H1 (cell line): ENCODE results near the gene BARHL1. TPM values are rescaled to one million over a fixed set of nuclear protein-coding genes. Genes with fewer than 3 reads are reported as not detected.

Source experiments
- CBX8 ChIP-seq: fragments of 300-800, 300-1000 bp; sonication (generic); IDR thresholded peaks from 2 replicates; pipeline ENCODE4 v1.7.1; 2016; ENCODE audit warnings: low read depth, low read length, borderline replicate concordance
- CHD7 ChIP-seq: fragments of 300-600 bp; sonication (generic); IDR thresholded peaks from 2 replicates; pipeline ENCODE4 v1.7.1; 2012; ENCODE audit warnings: low read length, moderate library complexity, mild to moderate bottlenecking, inconsistent platforms; ENCODE audit not compliant: insufficient replicate concordance
- HDAC2 ChIP-seq, 2 experiments: fragments of 300-600 bp in 1 of 2; sonication (generic) in 1 of 2; IDR thresholded peaks; 2 replicates each; pipeline ENCODE4 v1.6.1; 2011 to 2012; ENCODE audit warnings: low read depth in 2 of 2, low read length in 2 of 2, mild to moderate bottlenecking in 2 of 2, moderate library complexity in 2 of 2, borderline replicate concordance in 1 of 2, inconsistent platforms in 1 of 2
- HDAC6 ChIP-seq: IDR thresholded peaks from one replicate; pipeline ENCODE4 v1.7.1; 2012; ENCODE audit warnings: low read depth, mild to moderate bottlenecking, inconsistent platforms, low read length, moderate library complexity
- KDM1A ChIP-seq: fragments of 200-600, 300-600 bp; sonication (generic); IDR thresholded peaks from 2 replicates; pipeline ENCODE4 v1.7.1; 2016; ENCODE audit warnings: mild to moderate bottlenecking, low read length, borderline replicate concordance
- PHF8 ChIP-seq: fragments of 200-600 bp; sonication (generic); conservative IDR thresholded peaks from 2 replicates; pipeline ENCODE4 v1.7.1; 2012; ENCODE audit warnings: low read depth, mild to moderate bottlenecking, inconsistent platforms, low read length, moderate library complexity
- POU5F1 ChIP-seq: IDR thresholded peaks from 2 replicates; pipeline ENCODE4 v1.6.1; 2011; ENCODE audit warnings: low read depth, mild to moderate bottlenecking, low read length, moderate library complexity
- SP1 ChIP-seq: IDR thresholded peaks from 2 replicates; pipeline ENCODE4 v1.6.1; 2011; ENCODE audit warnings: low read depth, low read length
- SP4 ChIP-seq: IDR thresholded peaks from 2 replicates; pipeline ENCODE4 v1.6.1; 2012; ENCODE audit warnings: low read length, inconsistent platforms
- TAF7 ChIP-seq: optimal IDR thresholded peaks from 2 replicates; pipeline ENCODE3; 2011; ENCODE audit warnings: low read depth, mild to moderate bottlenecking, inconsistent platforms, low read length, moderate library complexity, borderline replicate concordance
- YY1 ChIP-seq: IDR thresholded peaks from 2 replicates; pipeline ENCODE4 v1.6.1; 2011; ENCODE audit warnings: low read depth, mild to moderate bottlenecking, low read length
- polyA plus RNA-seq, 7 experiments: library from polyadenylated mRNA; depleted of rRNA in 3 of 7; stranded (reverse) in 5 of 7; unstranded in 2 of 7; fragments of >200 nt in 5 of 7; fragments of 200-250 nt in 2 of 7; gene quantifications; 1 replicate in 5 of 7; 2 replicates in 1 of 7; 4 replicates in 1 of 7; pipeline versions ENCODE4 v1.2.1 to v1.2.3, GENCODE V29; 2011 to 2013; ENCODE audit warnings: missing spikeins in 2 of 7, mixed read lengths in 2 of 7
- total RNA-seq: library from RNA; stranded (reverse); fragmentation: NEBNext Ultra II Directional; extraction: Animal tissue kit (Norgen Biotek cat#: 25700); gene quantifications from 2 replicates; pipeline ENCODE4 v1.2.1, GENCODE V29; 2021
- TF ChIP-seq, protein P1 (sequence below): IDR thresholded peaks from 2 replicates; pipeline ENCODE4 v1.6.1; 2012; ENCODE audit warnings: inconsistent platforms

The BARHL1 gene
- total and polyA plus RNA-seq, 2 of the 8 experiments (the other 6 are each of a cell fraction or from before 2014, with no cell fraction given), result not detected

DNA sequence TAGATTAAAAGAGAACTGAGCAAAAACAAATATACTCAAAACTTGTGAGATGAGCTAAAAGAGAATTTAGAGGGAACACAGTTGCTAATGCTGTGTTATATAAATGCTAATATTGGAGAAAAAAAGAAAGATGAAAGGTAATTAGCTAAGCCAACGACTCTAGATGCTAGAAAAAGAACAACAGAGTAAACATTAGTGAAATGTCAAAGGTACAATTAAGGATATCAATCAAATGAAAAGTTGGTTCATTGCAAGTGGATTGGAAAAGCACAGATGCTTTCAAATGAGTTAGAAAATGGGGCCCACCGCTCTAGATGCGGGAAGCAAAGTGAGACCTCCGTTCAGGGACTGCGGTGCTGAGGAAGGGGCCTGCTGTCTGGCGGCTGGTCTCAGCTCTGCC, 17.9 kb upstream of the BARHL1 start (continued):
- TF ChIP-seq CHD7 (no peak), SP4 (no peak), HDAC6 (no peak), TAF7 (no peak), PHF8 (no peak), SP1 (no peak), CBX8 (no peak), HDAC2 (IDR thresholded peaks at IDR 0.05; ENCODE audit: borderline replicate concordance in 1 of 2, low read depth in 2 of 2, low read length in 2 of 2) (no peak), POU5F1 (no peak), KDM1A (no peak), YY1 (no peak)
- TF ChIP-seq, protein P1, sequence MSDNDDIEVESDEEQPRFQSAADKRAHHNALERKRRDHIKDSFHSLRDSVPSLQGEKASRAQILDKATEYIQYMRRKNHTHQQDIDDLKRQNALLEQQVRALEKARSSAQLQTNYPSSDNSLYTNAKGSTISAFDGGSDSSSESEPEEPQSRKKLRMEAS, result no peak
